Tibial nerve (tissue), 4 donors: Measurements from ENCODE around the gene PTF1A. TPM values are rescaled to one million over a fixed set of nuclear protein-coding genes. Genes with fewer than 3 reads are reported as not detected.

Experiments
- DNase-seq, 2 donors: peaks; one replicate each; pipeline ENCODE4 v3.0.0-alpha.2; 2019; ENCODE audit warnings: low spot score in 2 of 2
- H3K27ac ChIP-seq, 4 donors: fragments of 200-600 bp; sonication (generic) in 3 of 4; one replicate each; pipeline ENCODE4 v1.5.1; 2017 to 2019; ENCODE audit warnings: mild to moderate bottlenecking in 1 of 4
- H3K27me3 ChIP-seq, 2 donors: fragments of 200-600 bp; sonication (generic) in 1 of 2; one replicate each; pipeline versions ENCODE4 v1.5.1 to v1.6.0; 2017 to 2019
- H3K36me3 ChIP-seq, 3 donors: fragments of 200-600 bp; sonication (generic); one replicate each; pipeline ENCODE4 v1.5.1; 2018 to 2019
- H3K4me1 ChIP-seq, 4 donors: fragments of 200-600 bp; sonication (generic) in 3 of 4; one replicate each; pipeline ENCODE4 v1.5.1; 2017 to 2019
- H3K4me3 ChIP-seq, 4 donors: fragments of 200-600 bp; sonication (generic) in 3 of 4; one replicate each; pipeline ENCODE4 v1.5.1; 2017 to 2019; ENCODE audit warnings: mild to moderate bottlenecking in 1 of 4, moderate library complexity in 1 of 4
- H3K9me3 ChIP-seq, 4 donors: fragments of 200-600 bp; sonication (generic) in 3 of 4; one replicate each; pipeline ENCODE4 v1.5.1; 2017 to 2019
- EP300 ChIP-seq, 2 donors: sonication (generic); formaldehyde crosslinking; IDR thresholded peaks; one replicate each; pipeline ENCODE4 v1.6.1; 2017; ENCODE audit warnings: antibody characterized with exemption in 2 of 2, mild to moderate bottlenecking in 1 of 2
- POLR2A ChIP-seq, 2 donors: fragments of 450-650 bp; IDR thresholded peaks; one replicate each; pipeline ENCODE4 v1.6.1; 2017; ENCODE audit warnings: antibody characterized with exemption in 2 of 2, mild to moderate bottlenecking in 2 of 2, moderate library complexity in 2 of 2
- WGBS, 2 donors: methylation state at CpG; one replicate each; pipeline ENCODE4 v1.1.5; 2018; 5-methylcytosine and 5-hydroxymethylcytosine counted together
- total RNA-seq, 4 donors: library from RNA; depleted of rRNA; stranded (reverse); fragments of >200 nt; gene quantifications; one replicate each; pipeline ENCODE4 v1.1.0, GENCODE V29; 2016
- TF ChIP-seq, protein P1 (sequence below), 5 experiments: fragments of 200-600 bp in 3 of 5; fragments of 450-650 bp in 2 of 5; sonication (generic) in 3 of 5; IDR thresholded peaks; one replicate each; pipeline ENCODE4 v1.5.1; 2016 to 2019; ENCODE audit warnings: antibody characterized with exemption in 5 of 5, mild to moderate bottlenecking in 3 of 5, moderate library complexity in 2 of 5

Gene PTF1A
- total RNA-seq = under 1 TPM in 1 of 4 donors, not detected in 3; 0.90 TPM

DNA sequence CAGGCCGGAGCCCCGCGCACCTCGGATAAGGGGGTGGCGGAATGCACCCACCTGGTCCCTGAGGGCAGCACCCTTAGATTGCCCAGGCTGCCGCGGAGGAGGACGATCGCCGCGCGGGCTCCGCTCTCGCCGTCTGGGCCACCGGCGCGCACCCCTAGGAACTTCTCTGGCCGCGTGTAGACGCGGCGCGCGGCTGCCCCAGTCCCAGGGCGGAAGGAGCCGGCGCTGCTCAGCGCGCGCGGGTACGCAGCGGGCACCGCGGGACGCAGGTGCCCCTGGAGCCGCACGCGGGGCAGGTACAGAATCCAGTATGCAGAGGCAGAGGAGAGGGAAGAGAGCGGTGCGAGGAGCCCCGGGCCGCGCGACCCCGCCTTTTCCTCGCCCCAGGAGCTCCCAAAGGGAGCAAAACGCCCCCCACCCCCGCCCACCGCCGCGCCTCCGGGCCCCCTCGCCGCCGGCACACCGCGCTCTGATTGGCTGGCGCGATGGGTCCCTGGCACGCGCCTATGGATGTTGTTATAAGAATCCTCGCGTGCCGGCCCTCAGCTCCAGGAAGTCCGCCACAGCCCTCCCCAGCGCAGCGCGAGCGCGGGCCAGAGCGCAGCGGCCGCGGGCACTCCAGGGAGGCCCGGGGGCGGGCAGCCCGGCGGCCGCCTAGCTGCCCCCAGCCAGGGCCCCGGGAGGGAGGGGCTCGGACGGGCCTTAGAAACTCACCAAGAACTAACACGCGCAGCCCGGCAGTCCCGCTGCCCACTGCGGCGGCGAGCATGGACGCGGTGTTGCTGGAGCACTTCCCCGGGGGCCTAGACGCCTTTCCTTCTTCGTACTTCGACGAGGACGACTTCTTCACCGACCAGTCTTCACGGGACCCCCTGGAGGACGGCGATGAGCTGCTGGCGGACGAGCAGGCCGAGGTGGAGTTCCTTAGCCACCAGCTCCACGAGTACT lies at the start of gene PTF1A:
TSS of gene PTF1A (plus strand) at position 549 of the 948 bp plus-strand sequence. CDS start at position 768, 219 bp downstream.
- Histone ChIP-seq H3K27ac (no peak within 1 kb of the TSS), H3K4me3 (no peak within 1 kb of the TSS), H3K27me3 (peaks cover 0 to 89% of the 10 kb centered on the region in 2 donors), H3K36me3 (no peaks in the 10 kb centered on the region), H3K4me1 (peaks cover 0 to 29% (median 0%) of the 10 kb centered on the region in 4 donors), H3K9me3 (no peaks in the 10 kb centered on the region)
- TF ChIP-seq EP300 (IDR thresholded peaks at IDR 0.05) = no peak
- TF ChIP-seq, protein P1, sequence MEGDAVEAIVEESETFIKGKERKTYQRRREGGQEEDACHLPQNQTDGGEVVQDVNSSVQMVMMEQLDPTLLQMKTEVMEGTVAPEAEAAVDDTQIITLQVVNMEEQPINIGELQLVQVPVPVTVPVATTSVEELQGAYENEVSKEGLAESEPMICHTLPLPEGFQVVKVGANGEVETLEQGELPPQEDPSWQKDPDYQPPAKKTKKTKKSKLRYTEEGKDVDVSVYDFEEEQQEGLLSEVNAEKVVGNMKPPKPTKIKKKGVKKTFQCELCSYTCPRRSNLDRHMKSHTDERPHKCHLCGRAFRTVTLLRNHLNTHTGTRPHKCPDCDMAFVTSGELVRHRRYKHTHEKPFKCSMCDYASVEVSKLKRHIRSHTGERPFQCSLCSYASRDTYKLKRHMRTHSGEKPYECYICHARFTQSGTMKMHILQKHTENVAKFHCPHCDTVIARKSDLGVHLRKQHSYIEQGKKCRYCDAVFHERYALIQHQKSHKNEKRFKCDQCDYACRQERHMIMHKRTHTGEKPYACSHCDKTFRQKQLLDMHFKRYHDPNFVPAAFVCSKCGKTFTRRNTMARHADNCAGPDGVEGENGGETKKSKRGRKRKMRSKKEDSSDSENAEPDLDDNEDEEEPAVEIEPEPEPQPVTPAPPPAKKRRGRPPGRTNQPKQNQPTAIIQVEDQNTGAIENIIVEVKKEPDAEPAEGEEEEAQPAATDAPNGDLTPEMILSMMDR (IDR thresholded peaks at IDR 0.05) = no peak
- TF ChIP-seq POLR2A (IDR thresholded peaks at IDR 0.05) = no peak
- 2 to 5% methylated on average over 23 to 42 of the region's 107 CpGs for WGBS, 2 donors
- no peak for DNase-seq

DNA sequence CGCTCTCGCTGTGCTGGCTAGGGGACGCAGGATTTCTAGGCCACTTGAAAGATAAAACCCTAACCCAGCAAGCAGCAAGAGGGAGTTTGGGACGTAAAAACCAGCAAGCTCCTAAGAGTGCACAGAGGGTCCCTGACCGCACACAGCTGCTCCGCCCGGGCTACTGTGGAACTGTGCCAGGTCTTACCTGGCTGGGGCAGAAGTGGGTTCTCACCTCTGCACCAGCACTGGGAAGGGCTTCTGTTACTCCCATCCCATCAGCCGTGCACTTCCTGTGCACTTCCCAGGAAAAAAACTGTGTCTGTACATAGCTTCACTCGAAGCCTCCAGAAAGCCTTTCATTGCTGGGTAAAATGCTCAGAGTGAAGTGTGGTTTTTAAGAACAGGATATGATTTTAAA lies 45.9 kb upstream of the PTF1A start:
- H3K9me3 ChIP-seq = peaks cover 0 to 5% (median 0%) of the 10 kb centered on the region in 4 donors
- H3K36me3 ChIP-seq = no peaks in the 10 kb centered on the region
- 65 to 74% methylated on average over 9 of the region's 9 CpGs for WGBS, 2 donors

GRCh38 chr10:23147035-23147434 lies 45.1 kb upstream of the PTF1A start:
- no peak for DNase-seq
- Histone ChIP-seq H3K27ac (no peak overlapping the region), H3K4me3 (no peak overlapping the region), H3K9me3 (no peaks in the 10 kb centered on the region), H3K36me3 (no peaks in the 10 kb centered on the region), H3K27me3 (no peaks in the 10 kb centered on the region), H3K4me1 (no peaks in the 10 kb centered on the region)
- WGBS, 2 donors = 78 to 86% methylated on average over 6 of the region's 6 CpGs
- TF ChIP-seq, protein P1 (IDR thresholded peaks at IDR 0.05) = no peak
- TF ChIP-seq POLR2A (IDR thresholded peaks at IDR 0.05) (no peak), EP300 (IDR thresholded peaks at IDR 0.05) (no peak)

More for the DNA sequence above, 45.9 kb upstream of the PTF1A start:
- no peaks in the 10 kb centered on the region for H3K4me1 ChIP-seq
- no peak overlapping the region for H3K4me3 ChIP-seq
- no peak for DNase-seq
- H3K27me3 ChIP-seq = no peaks in the 10 kb centered on the region
- H3K27ac ChIP-seq = no peak overlapping the region
- TF ChIP-seq EP300 (IDR thresholded peaks at IDR 0.05) (no peak), POLR2A (IDR thresholded peaks at IDR 0.05) (no peak)
- TF ChIP-seq, protein P1 (IDR thresholded peaks at IDR 0.05) = no peak

DNA sequence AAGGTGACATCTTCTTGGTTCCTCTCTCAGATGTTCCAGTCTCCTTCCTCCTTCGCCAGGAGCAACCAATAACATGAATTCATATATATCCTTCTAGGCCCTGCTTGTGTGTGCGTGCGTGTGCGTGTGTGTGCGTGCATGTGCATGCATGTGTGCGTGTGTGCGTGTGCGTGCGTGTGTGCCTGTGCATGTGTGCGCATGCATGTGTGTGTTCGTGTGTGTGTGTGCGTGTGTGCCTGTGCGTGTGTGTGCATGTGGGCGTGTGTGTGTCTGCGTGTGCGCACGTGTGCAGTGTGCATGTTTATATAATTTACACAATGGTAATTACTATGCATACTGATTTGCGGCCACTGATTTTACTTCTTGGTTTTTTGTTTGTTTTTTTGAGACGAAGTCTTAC lies 43.9 kb upstream of the PTF1A start:
- Histone ChIP-seq H3K27ac (no peak overlapping the region), H3K27me3 (no peaks in the 10 kb centered on the region), H3K36me3 (no peaks in the 10 kb centered on the region), H3K9me3 (no peaks in the 10 kb centered on the region), H3K4me3 (no peak overlapping the region), H3K4me1 (no peaks in the 10 kb centered on the region)
- DNase-seq = no peak
- TF ChIP-seq, protein P1 (IDR thresholded peaks at IDR 0.05) = no peak
- TF ChIP-seq POLR2A (IDR thresholded peaks at IDR 0.05) (no peak), EP300 (IDR thresholded peaks at IDR 0.05) (no peak)
- WGBS, 2 donors = 92 to 94% methylated on average over 19 of the region's 19 CpGs

- Histone ChIP-seq H3K4me1 (no peaks in the 10 kb centered on the region), H3K36me3 (no peaks in the 10 kb centered on the region), H3K27me3 (no peaks in the 10 kb centered on the region), H3K4me3 (no peak overlapping the region), H3K9me3 (no peaks in the 10 kb centered on the region), H3K27ac (no peak overlapping the region)
- no peak for DNase-seq
- 87 to 88% methylated on average over 4 of the region's 4 CpGs for WGBS, 2 donors
- no peak for TF ChIP-seq POLR2A (IDR thresholded peaks at IDR 0.05)
- TF ChIP-seq, protein P1 (IDR thresholded peaks at IDR 0.05) = no peak
- TF ChIP-seq EP300 (IDR thresholded peaks at IDR 0.05) = no peak
Observed at GRCh38 chr10:23150091-23150490, 42.0 kb upstream of the PTF1A start.
